Activated CD4-positive, alpha-beta T cell treated with anti-CD3 and anti-CD28 coated beads, Interleukin-2, amount 50 U/mL, for 24 hours (primary cell): ENCODE measurements around the gene KISS1R.
A peak's percentile ranks its signal among the peaks of the same experiment; 100 is the strongest.
"Not testable (repeated sequence)": the region's sequence is repeated elsewhere in the genome, so short reads cannot be mapped to it uniquely, and the experiment has no call there.

Source experiments
- DNase-seq, 2 donors: peaks; one replicate each; pipeline ENCODE4 v3.0.0-alpha.2; 2020; ENCODE audit warnings: low read depth in 1 of 2, low spot score in 1 of 2

The KISS1R gene

DNA sequence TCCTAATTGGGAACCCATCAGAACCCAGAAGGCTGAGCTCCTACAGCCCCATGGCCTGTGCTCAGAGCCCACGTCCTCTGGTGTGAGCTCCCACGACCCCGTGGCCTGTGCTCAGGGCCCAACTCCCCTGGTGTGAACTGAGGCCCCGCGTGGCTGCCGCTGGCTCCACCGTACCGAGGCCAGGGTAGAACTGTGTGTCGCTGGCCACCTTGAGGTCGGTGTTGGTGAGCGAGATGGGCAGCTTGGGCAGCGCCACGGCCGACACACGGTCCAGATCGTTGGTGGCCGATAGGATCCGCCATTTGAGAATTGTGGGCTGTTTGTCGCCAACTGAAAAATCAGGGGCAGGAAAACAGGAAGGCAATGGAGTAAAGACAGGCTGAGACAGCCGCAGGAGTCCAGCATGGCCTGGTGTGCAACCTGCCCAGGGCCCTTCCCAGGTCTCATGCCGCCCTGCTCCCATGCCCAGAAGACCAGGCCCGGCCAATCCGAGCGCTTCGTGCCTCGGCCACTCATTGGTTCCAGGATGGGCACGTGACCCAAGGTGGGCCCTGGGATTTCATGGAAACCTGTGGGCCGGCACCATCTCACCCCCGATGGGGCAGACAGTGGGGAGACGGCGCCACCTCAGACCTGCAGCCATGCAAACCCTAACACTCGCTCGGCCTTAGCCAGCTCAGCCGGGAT is 35.6 kb upstream of the KISS1R start:
- no peak for DNase-seq

DNA sequence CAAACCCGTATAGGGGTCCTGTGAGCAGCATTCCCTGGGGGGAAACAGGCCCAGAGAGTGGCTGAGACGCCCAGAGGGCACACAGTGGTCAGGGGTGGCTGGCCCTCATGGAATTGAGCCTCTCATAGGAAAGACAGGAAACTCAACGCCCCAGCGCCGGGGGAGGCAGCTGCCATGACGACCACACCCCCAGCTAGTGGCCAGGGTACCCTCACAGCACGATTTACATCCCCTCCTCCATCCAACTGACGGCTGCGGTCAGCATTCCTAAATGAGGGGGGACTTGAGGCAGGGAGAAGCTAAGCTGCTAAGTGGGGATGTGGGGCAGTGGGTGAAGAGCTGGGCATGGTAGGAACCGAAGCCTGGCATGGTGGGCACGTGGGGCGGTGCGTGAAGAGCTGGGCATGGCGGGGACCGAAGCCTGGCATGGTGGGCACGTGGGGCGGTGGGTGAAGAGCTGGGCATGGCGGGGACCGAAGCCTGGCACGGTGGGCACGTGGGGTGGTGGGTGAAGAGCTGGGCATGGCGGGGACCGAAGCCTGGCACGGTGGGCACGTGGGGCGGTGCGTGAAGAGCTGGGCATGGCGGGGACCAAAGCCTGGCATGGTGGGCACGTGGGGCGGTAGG is 34.1 kb upstream of the KISS1R start:
- DNase-seq: no peak

DNA sequence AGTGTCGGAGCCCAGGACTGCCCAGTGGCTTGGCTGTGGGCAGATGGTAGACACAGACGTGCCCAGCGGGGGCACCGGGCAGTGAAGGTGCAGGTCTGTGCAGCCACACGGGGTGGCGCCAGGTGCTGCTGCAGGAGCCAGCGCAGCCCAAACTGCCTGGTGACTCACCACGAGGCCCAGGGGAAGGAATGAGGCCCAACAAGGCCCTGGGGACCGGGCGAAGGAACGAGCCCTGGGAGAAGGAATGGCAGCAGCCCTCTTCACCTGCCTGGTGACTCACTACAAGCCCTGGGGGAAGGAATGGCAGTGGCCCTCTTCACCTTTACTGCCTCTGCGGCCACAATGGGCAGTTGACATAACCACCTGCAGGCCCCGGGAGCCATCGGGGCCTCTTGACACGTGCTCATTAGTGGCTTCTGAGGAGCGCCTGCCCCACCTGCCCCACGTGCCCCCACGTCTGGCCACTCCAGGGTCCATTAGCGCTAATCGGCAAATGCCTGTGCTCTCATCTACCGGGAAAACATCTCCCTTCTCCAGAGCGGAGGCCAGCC is 33.4 kb upstream of the KISS1R start:
- no peak for DNase-seq

DNA sequence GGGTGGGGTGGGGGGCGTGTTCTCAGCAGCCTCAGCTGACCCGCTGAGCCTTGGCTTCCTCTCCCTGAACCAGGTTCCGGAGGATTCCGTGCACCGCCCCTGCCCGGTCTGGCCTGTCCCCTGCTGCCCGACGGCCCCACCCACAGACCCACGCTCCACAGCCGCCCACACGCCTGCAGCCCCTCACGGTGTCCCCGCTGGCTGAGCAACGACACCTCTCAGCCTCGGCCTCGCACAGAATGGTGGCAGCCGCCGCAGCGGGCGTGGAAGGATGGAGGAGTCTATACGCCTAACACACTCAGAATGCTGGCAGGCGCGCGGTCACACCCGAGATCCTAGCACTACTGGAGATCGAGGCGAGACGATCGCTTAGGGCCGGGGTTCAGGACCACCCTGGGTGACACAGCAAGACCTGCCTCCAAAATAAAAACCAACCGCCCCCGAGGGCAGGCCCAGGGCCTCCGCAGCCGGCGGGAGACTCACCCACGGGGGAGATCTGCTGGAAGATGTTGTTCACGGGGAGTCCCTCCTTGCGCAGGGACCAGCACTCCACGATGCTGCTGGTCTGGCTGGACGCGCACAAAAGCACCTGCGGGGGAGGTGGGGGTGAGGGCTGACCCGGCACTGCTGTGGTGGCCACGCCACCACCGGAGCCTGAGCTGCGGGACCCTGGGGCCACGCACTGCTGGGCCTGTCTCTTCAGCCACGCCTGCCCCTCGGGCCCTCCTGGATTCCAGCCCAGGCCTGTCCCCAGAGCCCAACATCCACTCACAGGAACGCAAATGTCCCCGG is 32.5 kb upstream of the KISS1R start:
- DNase-seq: no peak

DNA sequence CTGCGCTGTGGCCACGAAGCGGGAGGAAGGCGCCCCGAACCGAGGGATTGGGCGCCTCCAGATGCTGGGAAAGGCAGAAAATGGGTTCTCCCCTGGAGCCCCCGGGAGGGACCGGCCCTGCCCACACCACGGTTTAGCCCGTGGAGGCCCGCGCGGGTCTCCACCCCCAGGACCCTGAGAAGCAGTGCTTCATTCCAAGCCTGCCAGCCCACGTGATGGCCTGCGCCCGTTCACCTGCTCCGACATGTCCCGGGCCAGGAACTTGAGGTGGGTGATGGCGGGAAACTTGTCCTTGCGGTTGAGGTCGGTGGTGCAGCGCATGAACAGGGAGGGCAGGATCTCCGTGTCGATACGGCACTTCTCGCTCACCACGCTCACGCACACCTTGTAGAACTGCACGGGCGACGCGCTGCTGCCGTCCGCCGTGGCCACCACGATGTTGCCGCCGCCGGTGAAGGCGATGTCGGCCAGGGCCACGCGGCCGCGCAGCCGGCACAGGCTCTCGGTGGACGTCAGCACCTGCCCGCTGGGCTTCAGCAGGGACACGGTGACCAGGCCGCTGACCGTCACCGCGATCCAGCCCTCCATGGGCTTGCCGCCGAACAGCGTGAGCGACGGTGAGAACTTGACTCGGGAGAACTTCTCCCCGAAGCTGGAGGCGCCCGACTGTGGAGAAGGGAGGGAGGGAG is 31.5 kb upstream of the KISS1R start:
- DNase-seq: no peak

DNA sequence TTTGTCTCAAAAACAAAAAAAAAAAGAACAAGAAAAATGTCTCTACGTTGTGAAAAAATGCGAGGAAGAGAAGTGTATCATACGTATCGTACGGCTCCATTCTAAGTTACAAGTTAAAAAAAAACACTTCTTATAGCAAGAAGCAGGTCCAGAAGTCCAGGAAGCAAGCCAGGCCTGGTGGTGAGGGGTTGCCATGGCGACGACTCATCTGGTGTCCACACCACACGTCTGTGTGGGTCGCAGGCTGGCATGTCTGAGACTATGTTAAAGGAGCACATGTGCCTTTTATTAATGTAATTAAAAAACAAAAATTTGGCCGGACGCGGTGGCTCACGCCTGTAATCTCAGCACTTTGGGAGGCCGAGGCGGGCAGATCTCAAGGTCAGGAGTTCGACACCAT is 30.1 kb upstream of the KISS1R start:
- no peak for DNase-seq

DNA sequence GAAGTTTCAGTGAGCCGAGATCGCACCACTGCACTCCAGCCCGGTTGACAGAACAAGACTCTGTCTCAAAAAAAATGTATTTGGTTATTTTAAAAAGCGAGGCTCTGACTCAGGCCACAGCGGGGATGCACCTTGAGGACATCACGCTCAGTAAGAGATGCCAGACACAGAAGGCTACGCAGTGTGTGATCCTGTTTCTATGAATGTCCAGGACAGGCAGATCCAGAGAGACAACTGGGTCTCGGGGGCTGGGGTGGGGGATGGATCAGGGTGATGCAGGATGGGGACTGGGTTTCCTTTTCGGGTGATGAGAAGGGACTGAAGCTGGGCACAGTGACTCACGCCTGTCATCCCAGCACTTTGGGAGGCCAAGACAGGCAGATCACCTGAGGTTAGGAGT is 29.5 kb upstream of the KISS1R start:
- no peak for DNase-seq

DNA sequence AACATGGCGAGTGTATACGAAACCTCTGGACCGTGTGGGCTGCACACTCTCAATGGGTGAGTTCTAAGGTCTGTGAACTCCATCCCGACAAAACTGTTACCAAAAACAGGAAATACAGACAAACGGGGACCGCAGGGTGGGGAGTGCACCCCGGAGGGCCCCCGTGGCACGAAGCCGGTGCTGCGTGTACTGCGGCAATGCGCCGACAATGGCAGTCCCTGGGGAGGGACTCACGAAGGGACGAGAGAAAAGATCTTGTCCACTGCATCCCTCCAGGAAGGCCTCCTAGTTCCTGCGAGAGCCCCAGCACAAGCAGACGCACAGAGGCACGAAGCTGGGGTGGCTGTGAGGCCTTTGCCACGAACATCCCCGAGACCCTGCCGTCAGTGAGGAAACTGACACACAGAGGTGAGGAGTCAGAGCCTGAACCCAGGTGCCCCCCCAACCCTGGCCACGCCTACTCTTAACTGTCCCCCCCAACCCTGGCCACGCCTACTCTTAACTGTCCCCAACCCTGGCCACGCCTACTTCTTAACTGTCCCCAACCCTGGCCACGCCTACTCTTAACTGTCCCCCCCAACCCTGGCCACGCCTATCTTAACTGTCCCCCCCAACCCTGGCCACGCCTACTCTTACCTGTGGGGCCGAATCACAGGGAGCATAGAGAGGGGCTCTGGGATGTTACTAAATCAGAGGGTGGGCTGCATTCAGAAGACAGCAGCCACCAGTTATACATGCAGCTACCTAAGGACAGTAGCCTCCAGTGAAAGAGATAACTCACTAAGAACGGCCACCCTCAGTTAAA is 28.4 kb upstream of the KISS1R start:
- DNase-seq: no peak

DNA sequence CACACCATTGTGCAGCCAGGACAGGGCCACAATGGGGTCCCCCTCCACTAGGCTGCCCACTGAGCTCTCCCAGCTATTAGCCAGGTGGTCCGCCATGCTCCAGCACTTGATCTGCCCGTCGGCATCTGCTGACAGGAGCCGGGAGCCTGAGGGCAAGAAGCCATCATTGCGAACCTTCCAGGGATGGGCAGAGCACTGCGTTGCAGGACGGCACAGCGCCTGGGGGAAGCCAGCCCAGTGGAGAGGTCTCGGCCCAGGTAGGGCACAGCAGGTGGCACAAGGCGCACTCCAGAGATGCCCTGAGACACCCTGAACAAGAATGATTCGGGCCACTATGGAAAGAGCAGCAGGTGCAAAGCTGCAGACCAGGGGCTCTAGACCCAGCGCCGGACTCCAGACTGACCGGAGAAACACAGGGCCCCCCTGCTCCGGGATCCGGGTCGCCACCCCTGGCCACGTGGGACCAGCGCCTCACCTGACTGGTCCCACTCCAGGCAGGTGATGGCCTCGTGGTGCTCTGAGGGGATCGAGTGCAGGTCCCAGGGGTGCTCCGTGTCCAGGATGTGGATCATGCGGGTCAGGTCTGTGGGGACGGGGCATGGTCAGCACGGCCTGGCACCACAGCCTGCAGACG is 27.4 kb upstream of the KISS1R start:
- DNase-seq: no peak

DNA sequence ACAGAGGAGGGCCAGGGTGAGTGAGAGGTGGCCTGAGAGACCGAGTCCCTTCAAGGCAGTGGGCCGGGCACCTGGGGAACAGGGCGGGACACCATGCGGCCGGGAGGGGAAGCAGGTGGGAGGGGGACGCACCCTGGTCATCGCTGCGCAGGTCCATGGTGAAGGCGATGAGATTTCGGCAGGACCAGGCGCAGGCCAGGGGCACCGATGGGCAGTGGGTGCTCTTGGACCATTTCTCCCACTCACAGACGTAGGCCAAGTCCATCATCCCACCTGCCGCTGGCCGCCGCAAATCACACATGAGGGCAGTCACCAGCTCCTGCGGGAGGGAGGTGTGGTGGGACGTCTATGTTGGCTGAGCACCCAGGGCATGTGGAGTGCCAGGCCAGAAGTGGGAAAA is 26.3 kb upstream of the KISS1R start:
- DNase-seq: no peak

DNA sequence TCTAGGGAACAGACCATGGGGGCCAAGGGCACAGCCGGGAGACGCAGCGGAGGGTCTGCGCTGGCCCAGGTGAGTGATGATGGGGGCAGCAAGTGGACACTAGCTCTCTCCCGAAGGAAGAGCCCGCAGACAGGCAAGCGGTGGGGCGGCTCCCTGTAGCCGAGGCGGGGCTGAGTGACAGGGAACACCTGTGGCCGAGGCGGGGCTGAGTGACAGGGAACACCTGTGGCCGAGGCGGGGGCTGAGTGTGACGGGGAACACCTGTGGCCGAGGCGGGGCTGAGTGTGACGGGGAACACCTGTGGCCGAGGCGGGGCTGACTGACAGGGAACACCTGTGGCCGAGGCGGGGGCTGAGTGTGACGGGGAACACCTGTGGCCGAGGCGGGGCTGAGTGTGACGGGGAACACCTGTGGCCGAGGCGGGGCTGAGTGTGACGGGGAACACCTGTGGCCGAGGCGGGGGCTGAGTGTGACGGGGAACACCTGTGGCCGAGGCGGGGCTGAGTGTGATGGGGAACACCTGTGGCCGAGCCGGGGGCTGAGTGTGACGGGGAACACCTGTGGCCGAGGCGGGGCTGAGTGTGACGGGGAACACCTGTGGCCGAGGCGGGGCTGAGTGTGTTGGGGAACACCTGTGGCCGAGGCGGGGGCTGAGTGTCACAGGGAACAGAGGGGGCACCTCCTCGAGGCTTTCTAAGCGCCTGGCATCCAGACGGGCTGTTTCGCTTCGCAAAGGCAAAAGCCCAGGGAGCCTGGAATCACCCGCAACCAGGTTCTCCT is 25.5 kb upstream of the KISS1R start:
- not testable (repeated sequence) for DNase-seq

DNA sequence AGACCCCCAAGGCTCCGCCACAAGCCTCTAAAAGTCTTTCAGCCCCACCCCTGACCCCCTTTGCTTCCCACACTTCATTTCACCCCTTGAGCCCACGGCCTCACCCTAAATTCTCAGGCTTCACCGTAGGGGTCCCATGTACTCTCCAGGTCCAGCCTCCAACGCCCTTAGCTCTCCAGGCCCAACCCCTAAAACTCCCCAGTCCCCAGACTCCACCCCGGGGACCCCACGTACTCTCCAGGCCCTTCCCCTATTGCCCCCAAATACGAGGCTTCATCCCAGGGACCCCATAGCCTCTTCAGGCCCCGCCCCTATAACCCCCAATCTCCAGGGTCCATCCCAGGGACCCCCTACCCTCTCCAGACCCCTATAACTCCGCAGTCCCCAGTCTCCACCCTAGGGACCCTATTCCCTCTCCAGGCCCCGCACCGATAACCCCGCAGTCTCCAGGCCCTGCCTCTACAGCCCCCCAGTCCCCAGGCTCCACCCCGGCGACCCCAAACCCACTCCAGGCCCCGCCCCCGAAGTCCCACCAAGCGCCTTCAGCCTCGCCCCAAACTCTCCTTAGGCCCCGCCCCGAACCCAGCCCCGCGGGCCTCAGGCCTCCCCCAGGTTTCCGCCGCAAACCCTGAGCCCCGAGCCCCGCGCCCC is 24.8 kb upstream of the KISS1R start:
- no peak for DNase-seq

DNA sequence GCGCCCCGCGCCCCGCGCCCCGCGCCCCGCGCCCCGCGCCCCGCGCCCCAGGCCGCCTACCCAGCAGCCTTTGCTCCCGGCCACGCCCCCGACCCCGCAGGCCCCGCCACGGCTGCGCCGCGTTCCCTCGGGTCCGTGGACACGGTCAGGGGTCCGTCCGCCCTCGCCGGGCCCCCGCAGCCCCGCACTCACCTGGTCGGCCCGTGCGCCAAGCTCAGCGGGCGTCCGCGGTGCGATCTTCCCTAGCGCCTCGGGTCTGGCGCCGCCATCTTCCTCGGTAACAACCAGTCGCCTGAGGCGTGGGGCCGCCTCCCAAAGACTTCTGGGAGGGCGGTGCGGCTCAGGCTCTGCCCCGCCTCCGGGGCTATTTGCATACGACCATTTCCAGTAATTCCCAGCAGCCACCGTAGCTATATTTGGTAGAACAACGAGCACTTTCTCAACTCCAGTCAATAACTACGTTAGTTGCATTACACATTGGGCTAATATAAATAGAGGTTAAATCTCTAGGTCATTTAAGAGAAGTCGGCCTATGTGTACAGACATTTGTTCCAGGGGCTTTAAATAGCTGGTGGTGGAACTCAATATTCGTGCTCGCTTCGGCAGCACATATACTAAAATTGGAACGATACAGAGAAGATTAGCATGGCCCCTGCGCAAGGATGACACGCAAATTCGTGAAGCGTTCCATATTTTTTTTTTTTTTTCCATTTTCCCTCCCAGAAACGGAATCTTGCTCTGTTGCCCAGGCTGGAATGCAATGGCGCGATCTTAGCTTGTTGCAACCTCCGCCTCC is 24.0 kb upstream of the KISS1R start, which contains the start of the genes MED16 and RNU6-9:
MED16 (minus strand) TSS at position 294 of the 796 bp plus-strand sequence. CDS start 2,056 bp downstream, outside the sequence.
RNU6-9 (plus strand) TSS at position 591 of the 796 bp plus-strand sequence.
- DNase-seq: peak; percentile 81 to 89

DNA sequence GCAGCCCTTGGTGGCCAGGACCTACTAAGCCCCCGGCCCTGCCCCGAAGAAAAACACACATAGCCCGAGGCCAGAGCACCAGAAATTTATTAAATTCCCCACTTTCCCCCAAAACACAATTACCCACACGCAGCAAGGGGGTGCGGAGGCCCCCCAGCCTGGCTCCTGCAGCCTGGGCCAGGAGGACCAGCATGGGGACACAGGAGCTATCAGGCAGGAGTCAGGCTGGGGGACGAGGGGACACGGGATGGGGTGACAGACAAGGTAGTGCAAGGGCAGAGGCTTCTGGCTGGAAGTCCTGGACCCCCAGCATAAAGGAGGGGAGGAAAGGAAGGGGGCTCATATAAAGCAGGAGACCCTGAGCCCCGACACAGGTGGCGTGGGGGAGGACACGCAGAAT is 20.7 kb upstream of the KISS1R start:
- DNase-seq: no peak

DNA sequence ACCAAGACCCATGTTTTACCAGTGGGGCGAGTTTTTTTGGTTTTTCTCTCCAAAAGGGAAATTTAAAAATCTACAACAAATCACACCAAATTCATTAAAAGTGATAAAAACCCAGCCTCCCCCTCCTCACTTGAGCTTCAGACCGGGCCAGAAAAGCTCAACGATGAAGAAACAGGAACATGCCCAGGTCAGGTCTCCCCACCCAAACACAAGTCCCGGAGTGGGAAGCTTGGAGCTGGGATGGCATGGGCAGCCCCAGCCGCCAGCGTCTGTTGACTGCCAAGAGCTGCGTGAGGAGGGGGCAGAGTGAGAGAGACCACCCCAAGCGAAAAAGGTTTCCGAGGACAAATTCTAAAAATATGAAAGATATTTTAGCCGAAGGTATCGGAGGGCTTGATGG is 20.1 kb upstream of the KISS1R start:
- no peak for DNase-seq

DNA sequence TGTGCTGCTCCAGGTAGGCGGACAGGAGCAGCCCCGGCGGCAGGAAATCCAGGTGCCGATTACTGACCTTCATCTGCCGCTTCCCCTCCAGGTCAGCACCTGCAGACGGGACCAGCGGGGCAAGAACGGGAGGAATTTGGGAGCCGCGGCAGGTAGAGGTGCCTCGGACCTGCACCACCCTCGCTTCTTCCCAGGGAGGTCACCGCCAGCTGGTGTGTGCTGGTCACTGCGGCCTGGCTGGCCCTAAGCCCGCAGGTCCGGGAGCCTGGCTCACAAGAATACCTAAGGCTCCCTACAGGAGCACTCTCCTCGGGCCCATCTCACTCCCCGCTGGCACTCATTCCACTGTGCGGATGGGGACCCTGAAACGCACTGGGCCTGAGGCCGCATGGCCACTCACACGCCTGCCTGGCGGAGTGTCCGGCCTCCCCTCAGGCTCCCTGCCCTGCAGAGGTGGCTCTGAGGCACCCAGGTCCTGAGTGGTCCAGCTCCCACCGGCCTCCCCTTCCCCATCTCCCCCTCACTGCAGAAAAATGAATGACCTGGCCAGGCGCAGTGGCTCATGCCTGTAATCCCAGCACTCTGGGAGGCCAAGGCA is 19.6 kb upstream of the KISS1R start:
- DNase-seq: no peak

DNA sequence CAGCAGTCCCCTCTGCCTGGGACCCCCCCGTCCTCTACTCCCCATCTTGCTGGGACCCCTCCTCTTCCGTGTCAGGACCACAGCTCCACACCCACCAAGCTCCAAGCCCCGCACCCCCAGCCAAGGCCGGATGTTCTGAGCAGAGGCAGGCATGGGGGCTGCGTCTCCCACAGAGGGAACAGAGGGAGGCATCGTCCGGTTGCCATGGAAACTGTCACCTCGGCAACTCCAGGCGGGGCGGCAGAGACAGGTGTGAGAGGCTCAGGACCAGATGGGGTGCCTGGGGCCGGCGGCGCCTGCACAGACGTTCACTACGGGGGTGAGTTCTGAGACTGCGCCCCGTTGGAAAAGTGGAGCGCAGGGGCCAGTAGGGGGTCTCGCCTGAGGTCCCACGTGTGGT is 18.5 kb upstream of the KISS1R start:
- no peak for DNase-seq
